SK-N-SH treated with all-trans-retinoic acid at 6 μM for 48 hours (cell line): Measurements from ENCODE around the gene TIMELESS.

Experiments used
- BACH2 ChIP-seq: fragments of 250-450 bp; sonication (Bioruptor Pico); IDR thresholded peaks from 2 replicates; pipeline ENCODE4 v1.9.0; 2021; ENCODE audit warnings: mild to moderate bottlenecking, borderline replicate concordance
- CSRNP3 ChIP-seq: fragments of 250-450 bp; sonication (Bioruptor Pico); IDR thresholded peaks from 2 replicates; pipeline ENCODE4 v1.5.1; 2021; ENCODE audit warnings: mild to moderate bottlenecking, moderate library complexity
- PATZ1 ChIP-seq: fragments of 250-450 bp; sonication (Bioruptor Pico); IDR thresholded peaks from 2 replicates; pipeline ENCODE4 v1.8.0; 2020; ENCODE audit warnings: mild to moderate bottlenecking, moderate library complexity, borderline replicate concordance
- RARB ChIP-seq: fragments of 250-450 bp; sonication (Bioruptor Pico); IDR thresholded peaks from 2 replicates; pipeline ENCODE4 v1.8.0; 2021; ENCODE audit warnings: mild to moderate bottlenecking, moderate library complexity
- SNAI2 ChIP-seq: fragments of 250-450 bp; sonication (Bioruptor Pico); IDR thresholded peaks from 2 replicates; pipeline ENCODE4 v1.5.0; 2020; ENCODE audit warnings: mild to moderate bottlenecking, moderate library complexity
- TCF4 ChIP-seq: fragments of 250-450 bp; sonication (Bioruptor Pico); IDR thresholded peaks from 2 replicates; pipeline ENCODE4 v1.8.0; 2021; ENCODE audit warnings: mild to moderate bottlenecking, moderate library complexity, borderline replicate concordance
- TOX ChIP-seq: fragments of 250-450 bp; sonication (Bioruptor Pico); IDR thresholded peaks from 2 replicates; pipeline ENCODE4 v1.8.0; 2021; ENCODE audit warnings: mild to moderate bottlenecking, moderate library complexity, borderline replicate concordance
- ZC3H10 ChIP-seq: fragments of 250-450 bp; sonication (Bioruptor Pico); IDR thresholded peaks from 2 replicates; pipeline ENCODE4 v1.5.1; 2021; ENCODE audit warnings: mild to moderate bottlenecking, moderate library complexity
- ZFP30 ChIP-seq: fragments of 450-650 bp; formaldehyde crosslinking; IDR thresholded peaks from 2 replicates; pipeline ENCODE4 v1.5.0; 2022; ENCODE audit warnings: mild to moderate bottlenecking, moderate library complexity
- ZNF565 ChIP-seq: fragments of 450-650 bp; formaldehyde crosslinking; conservative IDR thresholded peaks from 2 replicates; pipeline ENCODE4 v1.5.0; 2020; ENCODE audit warnings: low read depth, mild to moderate bottlenecking, moderate library complexity

- TF ChIP-seq SNAI2 (CRISPR knock-in tag), result no peak
- TF ChIP-seq ZNF565 (CRISPR knock-in tag), result no peak
- no peak for TF ChIP-seq RARB (CRISPR knock-in tag)
- TF ChIP-seq PATZ1 (CRISPR knock-in tag), result no peak
- TF ChIP-seq BACH2 (CRISPR knock-in tag), result no peak
- TF ChIP-seq ZC3H10 (CRISPR knock-in tag), result no peak
- no peak for TF ChIP-seq ZFP30
- TF ChIP-seq CSRNP3 (CRISPR knock-in tag), result no peak
- no peak for TF ChIP-seq TCF4
- no peak for TF ChIP-seq TOX (CRISPR knock-in tag)
Measured at GRCh38 chr12:56437430-56438176, 11.6 kb downstream of the TIMELESS start.
